ENCODE data around the gene C1QTNF12. TPM values are rescaled to one million over a fixed set of nuclear protein-coding genes. Genes with fewer than 3 reads are reported as not detected.

The C1QTNF12 gene
- polyA plus RNA-seq, 2 donors: 1.6 to 3.0 TPM

DNA sequence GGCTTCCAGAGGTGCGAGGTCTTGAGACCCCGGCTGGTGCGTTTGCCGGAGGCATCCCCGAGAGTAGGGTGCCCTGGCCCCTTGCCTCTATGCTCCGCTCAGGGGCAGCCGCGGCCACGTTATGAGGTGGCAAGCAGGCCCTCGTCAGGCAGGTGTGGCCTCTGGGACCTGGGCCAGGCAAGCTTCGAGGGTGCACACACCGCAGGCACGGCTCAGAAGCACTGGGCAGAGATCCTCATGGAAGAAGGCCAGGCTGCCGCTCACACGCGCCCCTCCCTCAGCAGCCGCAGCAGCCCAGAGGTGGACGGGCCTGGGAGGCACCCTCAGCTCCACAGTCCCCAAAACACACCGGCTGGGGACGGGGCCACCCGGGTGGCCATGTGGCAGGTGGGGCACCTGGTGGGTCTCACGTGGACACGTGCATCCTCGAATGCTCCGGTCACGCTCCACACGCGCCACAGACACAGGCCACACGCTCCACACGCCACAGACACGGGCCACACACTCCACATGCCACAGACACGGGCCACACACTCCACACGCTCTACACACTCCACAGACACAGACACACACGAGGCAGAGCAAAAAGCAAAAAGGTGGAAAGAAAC, 21.2 kb downstream of the C1QTNF12 start:
- Histone ChIP-seq H3K9me3 (ENCODE audit: control insufficient read depth in 2 of 2, insufficient read depth in 1 of 2, low read depth in 1 of 2, low read length in 1 of 2) (peaks cover 0 to 3% of the 10 kb centered on the region in 2 donors), H3K27me3 (ENCODE audit: control insufficient read depth in 1 of 2, insufficient read depth in 2 of 2, low read length in 2 of 2) (no peaks in the 10 kb centered on the region), H3K4me1 (ENCODE audit: control insufficient read depth in 2 of 2, insufficient read depth in 2 of 2, low read length in 1 of 2) (peaks cover 7 to 29% of the 10 kb centered on the region in 2 donors), H3K36me3 (ENCODE audit: control insufficient read depth in 2 of 2, insufficient read depth in 2 of 2, low read length in 1 of 2) (peaks cover 22 to 69% of the 10 kb centered on the region in 2 donors), H3K4me3 (ENCODE audit: low read depth in 1 of 2, low read length in 2 of 2) (no peak overlapping the region), H3K27ac (ENCODE audit: low read depth in 2 of 2, low read length in 1 of 2) (no peak overlapping the region)
- 67 to 76% methylated on average over 34 of the region's 34 CpGs for WGBS, 2 donors

DNA sequence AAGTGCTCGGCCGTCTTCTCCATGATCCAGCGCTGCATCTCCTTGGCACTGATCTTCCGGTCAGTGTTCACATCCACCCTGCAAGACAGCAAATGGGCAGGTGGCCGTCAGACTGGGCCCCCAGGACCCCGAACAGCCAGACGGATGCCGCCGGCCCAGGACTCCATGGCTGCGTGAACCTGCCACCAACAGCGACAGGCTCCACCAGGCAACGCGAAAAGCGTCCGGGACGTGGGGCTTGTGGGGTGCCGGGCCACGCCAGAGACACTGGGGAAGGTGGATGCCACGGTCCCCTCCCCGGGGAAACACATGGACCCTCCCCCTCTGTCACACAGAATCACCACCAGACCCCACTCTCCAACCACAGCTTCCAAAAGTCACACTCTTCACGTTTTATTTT, 22.6 kb downstream of the C1QTNF12 start:
- Histone ChIP-seq H3K27ac (ENCODE audit: low read depth in 2 of 2, low read length in 1 of 2) (no peak overlapping the region), H3K4me1 (ENCODE audit: control insufficient read depth in 2 of 2, insufficient read depth in 2 of 2, low read length in 1 of 2) (peaks cover 7 to 19% of the 10 kb centered on the region in 2 donors), H3K27me3 (ENCODE audit: control insufficient read depth in 1 of 2, insufficient read depth in 2 of 2, low read length in 2 of 2) (no peaks in the 10 kb centered on the region), H3K36me3 (ENCODE audit: control insufficient read depth in 2 of 2, insufficient read depth in 2 of 2, low read length in 1 of 2) (peaks cover 22 to 79% of the 10 kb centered on the region in 2 donors), H3K4me3 (ENCODE audit: low read depth in 1 of 2, low read length in 2 of 2) (no peak overlapping the region), H3K9me3 (ENCODE audit: control insufficient read depth in 2 of 2, insufficient read depth in 1 of 2, low read depth in 1 of 2, low read length in 1 of 2) (peaks cover 0 to 3% of the 10 kb centered on the region in 2 donors)
- 93 to 98% methylated on average over 21 of the region's 21 CpGs for WGBS, 2 donors

GRCh38 chr1:1223321-1223720, 23.2 kb downstream of the C1QTNF12 start:
- Histone ChIP-seq H3K4me1 (ENCODE audit: control insufficient read depth in 2 of 2, insufficient read depth in 2 of 2, low read length in 1 of 2) (peaks cover 7 to 20% of the 10 kb centered on the region in 2 donors), H3K36me3 (ENCODE audit: control insufficient read depth in 2 of 2, insufficient read depth in 2 of 2, low read length in 1 of 2) (peaks cover 23 to 79% of the 10 kb centered on the region in 2 donors), H3K4me3 (ENCODE audit: low read depth in 1 of 2, low read length in 2 of 2) (no peak overlapping the region), H3K27ac (ENCODE audit: low read depth in 2 of 2, low read length in 1 of 2) (no peak overlapping the region), H3K9me3 (ENCODE audit: control insufficient read depth in 2 of 2, insufficient read depth in 1 of 2, low read depth in 1 of 2, low read length in 1 of 2) (peaks cover 0 to 3% of the 10 kb centered on the region in 2 donors), H3K27me3 (ENCODE audit: control insufficient read depth in 1 of 2, insufficient read depth in 2 of 2, low read length in 2 of 2) (no peaks in the 10 kb centered on the region)
- 94 to 95% methylated on average over 15 of the region's 15 CpGs for WGBS, 2 donors

GRCh38 chr1:1222575-1223225, 23.8 kb downstream of the C1QTNF12 start:
- 92 to 96% methylated on average over 44 of the region's 44 CpGs for WGBS, 2 donors

GRCh38 chr1:1221887-1222574, 24.5 kb downstream of the C1QTNF12 start:
- Histone ChIP-seq H3K36me3 (ENCODE audit: control insufficient read depth in 2 of 2, insufficient read depth in 2 of 2, low read length in 1 of 2) (peaks cover 16 to 77% of the 10 kb centered on the region in 2 donors), H3K9me3 (ENCODE audit: control insufficient read depth in 2 of 2, insufficient read depth in 1 of 2, low read depth in 1 of 2, low read length in 1 of 2) (peaks cover 0 to 3% of the 10 kb centered on the region in 2 donors), H3K27me3 (ENCODE audit: control insufficient read depth in 1 of 2, insufficient read depth in 2 of 2, low read length in 2 of 2) (no peaks in the 10 kb centered on the region), H3K27ac (ENCODE audit: low read depth in 2 of 2, low read length in 1 of 2) (no peak overlapping the region), H3K4me3 (ENCODE audit: low read depth in 1 of 2, low read length in 2 of 2) (no peak overlapping the region), H3K4me1 (ENCODE audit: control insufficient read depth in 2 of 2, insufficient read depth in 2 of 2, low read length in 1 of 2) (peaks cover 10 to 25% of the 10 kb centered on the region in 2 donors)
- 78 to 85% methylated on average over 30 of the region's 30 CpGs for WGBS, 2 donors

More at GRCh38 chr1:1222575-1223225, 23.8 kb downstream of the C1QTNF12 start:
- Histone ChIP-seq H3K4me3 (ENCODE audit: low read depth in 1 of 2, low read length in 2 of 2) (no peak overlapping the region), H3K36me3 (ENCODE audit: control insufficient read depth in 2 of 2, insufficient read depth in 2 of 2, low read length in 1 of 2) (peaks cover 17 to 76% of the 10 kb centered on the region in 2 donors), H3K27me3 (ENCODE audit: control insufficient read depth in 1 of 2, insufficient read depth in 2 of 2, low read length in 2 of 2) (no peaks in the 10 kb centered on the region), H3K27ac (ENCODE audit: low read depth in 2 of 2, low read length in 1 of 2) (no peak overlapping the region), H3K9me3 (ENCODE audit: control insufficient read depth in 2 of 2, insufficient read depth in 1 of 2, low read depth in 1 of 2, low read length in 1 of 2) (peaks cover 0 to 3% of the 10 kb centered on the region in 2 donors), H3K4me1 (ENCODE audit: control insufficient read depth in 2 of 2, insufficient read depth in 2 of 2, low read length in 1 of 2) (peaks cover 10 to 24% of the 10 kb centered on the region in 2 donors)

DNA sequence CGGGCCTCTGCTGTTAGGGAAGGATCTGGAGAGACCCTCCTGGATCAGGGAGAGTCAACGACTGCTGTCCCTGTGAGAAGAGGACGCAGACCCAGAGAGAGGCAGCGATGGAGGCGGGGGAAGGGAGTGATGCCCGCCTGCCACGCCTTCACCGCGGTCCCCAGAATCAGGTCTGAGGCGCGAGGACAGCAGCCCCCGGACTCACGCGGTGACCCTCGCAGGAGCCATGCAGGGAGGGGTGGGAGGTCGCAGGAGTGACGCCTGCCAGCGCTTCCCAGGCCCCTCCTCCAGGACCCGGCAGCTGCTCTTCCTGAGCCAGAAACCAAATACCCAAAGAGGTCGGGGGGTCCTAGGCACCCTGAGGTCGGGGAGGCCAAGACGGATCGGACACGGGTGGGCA, 26.3 kb downstream of the C1QTNF12 start:
- Histone ChIP-seq H3K36me3 (ENCODE audit: control insufficient read depth in 2 of 2, insufficient read depth in 2 of 2, low read length in 1 of 2) (peaks cover 16 to 71% of the 10 kb centered on the region in 2 donors), H3K27ac (ENCODE audit: low read depth in 2 of 2, low read length in 1 of 2) (no peak overlapping the region), H3K4me1 (ENCODE audit: control insufficient read depth in 2 of 2, insufficient read depth in 2 of 2, low read length in 1 of 2) (peaks cover 8 to 19% of the 10 kb centered on the region in 2 donors), H3K9me3 (ENCODE audit: control insufficient read depth in 2 of 2, insufficient read depth in 1 of 2, low read depth in 1 of 2, low read length in 1 of 2) (peaks cover 0 to 3% of the 10 kb centered on the region in 2 donors), H3K4me3 (ENCODE audit: low read depth in 1 of 2, low read length in 2 of 2) (no peak overlapping the region), H3K27me3 (ENCODE audit: control insufficient read depth in 1 of 2, insufficient read depth in 2 of 2, low read length in 2 of 2) (no peaks in the 10 kb centered on the region)
- 89 to 90% methylated on average over 24 of the region's 24 CpGs for WGBS, 2 donors

DNA sequence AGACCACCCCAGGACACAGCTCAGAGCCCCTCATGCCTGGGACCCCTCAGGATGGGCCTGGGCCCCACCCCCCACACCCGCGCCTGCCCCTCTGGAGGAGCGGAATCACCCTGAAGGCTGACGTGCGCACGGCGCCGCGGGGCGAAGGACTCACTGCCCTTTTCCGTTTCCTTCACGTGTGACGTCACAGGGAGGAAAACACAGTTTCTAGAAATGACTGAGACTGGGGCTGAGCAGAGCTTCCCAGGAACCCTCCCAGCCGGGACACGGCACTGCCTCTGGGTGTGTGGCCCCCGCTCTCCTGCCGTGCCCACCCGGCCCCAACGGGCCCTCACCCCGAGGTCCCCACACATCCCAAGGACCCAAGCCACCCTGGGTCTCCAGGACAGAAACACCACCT, 27.2 kb downstream of the C1QTNF12 start:
- peaks cover 14 to 64% of the 10 kb centered on the region in 2 donors for H3K36me3 ChIP-seq (ENCODE audit: control insufficient read depth in 2 of 2, insufficient read depth in 2 of 2, low read length in 1 of 2)
- no peak overlapping the region for H3K27ac ChIP-seq (ENCODE audit: low read depth in 2 of 2, low read length in 1 of 2)

GRCh38 chr1:1218524-1219200, 27.9 kb downstream of the C1QTNF12 start:
- Histone ChIP-seq H3K27me3 (ENCODE audit: control insufficient read depth in 1 of 2, insufficient read depth in 2 of 2, low read length in 2 of 2) (no peaks in the 10 kb centered on the region), H3K4me3 (ENCODE audit: low read depth in 1 of 2, low read length in 2 of 2) (no peak overlapping the region), H3K27ac (ENCODE audit: low read depth in 2 of 2, low read length in 1 of 2) (no peak overlapping the region), H3K9me3 (ENCODE audit: control insufficient read depth in 2 of 2, insufficient read depth in 1 of 2, low read depth in 1 of 2, low read length in 1 of 2) (peaks cover 0 to 3% of the 10 kb centered on the region in 2 donors), H3K4me1 (ENCODE audit: control insufficient read depth in 2 of 2, insufficient read depth in 2 of 2, low read length in 1 of 2) (peaks cover 6 to 18% of the 10 kb centered on the region in 2 donors), H3K36me3 (ENCODE audit: control insufficient read depth in 2 of 2, insufficient read depth in 2 of 2, low read length in 1 of 2) (peaks cover 14 to 60% of the 10 kb centered on the region in 2 donors)
- 91 to 94% methylated on average over 36 of the region's 36 CpGs for WGBS, 2 donors

More for the DNA sequence above, 27.2 kb downstream of the C1QTNF12 start:
- H3K9me3 ChIP-seq (ENCODE audit: control insufficient read depth in 2 of 2, insufficient read depth in 1 of 2, low read depth in 1 of 2, low read length in 1 of 2): peaks cover 0 to 3% of the 10 kb centered on the region in 2 donors
- no peak overlapping the region for H3K4me3 ChIP-seq (ENCODE audit: low read depth in 1 of 2, low read length in 2 of 2)
- WGBS, 2 donors: 86% methylated on average over 20 of the region's 20 CpGs
- H3K27me3 ChIP-seq (ENCODE audit: control insufficient read depth in 1 of 2, insufficient read depth in 2 of 2, low read length in 2 of 2): no peaks in the 10 kb centered on the region
- peaks cover 6 to 16% of the 10 kb centered on the region in 2 donors for H3K4me1 ChIP-seq (ENCODE audit: control insufficient read depth in 2 of 2, insufficient read depth in 2 of 2, low read length in 1 of 2)
